ENCODE measurements around the gene LPP. TPM values are rescaled to one million over a fixed set of nuclear protein-coding genes. Genes with fewer than 3 reads are reported as not detected.

The LPP gene
- total and polyA plus RNA-seq, 2 donors (not counting 1 experiment from before 2014, with no cell fraction given), result 7.6 to 81.7 TPM

- no peaks in the 10 kb centered on the region for H3K36me3 ChIP-seq (replicated peaks in 1 of 2; ENCODE audit: control extremely low read depth in 1 of 2, control insufficient read depth in 1 of 2, extremely low read depth in 1 of 2, insufficient read depth in 2 of 2, low read length in 1 of 2)
- ChIA-PET POLR2A (no interaction called here), CTCF (interaction anchor here (1.2 kb wide), 1 partner anchor 714 kb away, joined by 3 read pairs; no protein-coding TSS in a partner anchor)
- Mint-ChIP-seq H3K27me3 (no peaks in the 10 kb centered on the region), H3K9me3 (ENCODE audit: insufficient read depth) (no peaks in the 10 kb centered on the region), H3K27ac (peak overlapping the region; percentile 57), H3K4me1 (peaks cover 44% of the 10 kb centered on the region), H3K4me3 (peak overlapping the region; percentile 37)
- H3K27me3 ChIP-seq (replicated peaks in 1 of 4; ENCODE audit: control extremely low read depth in 1 of 4, control insufficient read depth in 3 of 4, insufficient read depth in 4 of 4, low read length in 3 of 4), result no peaks in the 10 kb centered on the region
- H3K4me1 ChIP-seq (ENCODE audit: control insufficient read depth in 2 of 2, insufficient read depth in 2 of 2, low read length in 2 of 2), result peaks cover 26 to 27% of the 10 kb centered on the region in 2 donors
- peaks cover 16% of the 10 kb centered on the region for H3K79me2 ChIP-seq (ENCODE audit: control insufficient read depth, insufficient read depth, low read length)
- no peak overlapping the region for H3K4me3 ChIP-seq (ENCODE audit: control extremely low read depth in 1 of 5, extremely low read depth in 1 of 5, insufficient read depth in 1 of 5, low read depth in 2 of 5, low read length in 4 of 5)
- peak overlapping the region; percentile 46 to 74 for H3K27ac ChIP-seq (ENCODE audit: low read length in 2 of 2)
- ATAC-seq (ENCODE audit: low read depth) (no peak), DNase-seq (peak; percentile 35)
- H3K9me3 ChIP-seq (ENCODE audit: control extremely low read depth in 1 of 3, control insufficient read depth in 2 of 3, insufficient read depth in 1 of 3, low read length in 2 of 3), result no peaks in the 10 kb centered on the region
- peak overlapping the region; percentile 48 for H2AFZ ChIP-seq (ENCODE audit: insufficient read depth, low read depth, low read length, poor library complexity, severe bottlenecking)
- TF ChIP-seq, protein P1, sequence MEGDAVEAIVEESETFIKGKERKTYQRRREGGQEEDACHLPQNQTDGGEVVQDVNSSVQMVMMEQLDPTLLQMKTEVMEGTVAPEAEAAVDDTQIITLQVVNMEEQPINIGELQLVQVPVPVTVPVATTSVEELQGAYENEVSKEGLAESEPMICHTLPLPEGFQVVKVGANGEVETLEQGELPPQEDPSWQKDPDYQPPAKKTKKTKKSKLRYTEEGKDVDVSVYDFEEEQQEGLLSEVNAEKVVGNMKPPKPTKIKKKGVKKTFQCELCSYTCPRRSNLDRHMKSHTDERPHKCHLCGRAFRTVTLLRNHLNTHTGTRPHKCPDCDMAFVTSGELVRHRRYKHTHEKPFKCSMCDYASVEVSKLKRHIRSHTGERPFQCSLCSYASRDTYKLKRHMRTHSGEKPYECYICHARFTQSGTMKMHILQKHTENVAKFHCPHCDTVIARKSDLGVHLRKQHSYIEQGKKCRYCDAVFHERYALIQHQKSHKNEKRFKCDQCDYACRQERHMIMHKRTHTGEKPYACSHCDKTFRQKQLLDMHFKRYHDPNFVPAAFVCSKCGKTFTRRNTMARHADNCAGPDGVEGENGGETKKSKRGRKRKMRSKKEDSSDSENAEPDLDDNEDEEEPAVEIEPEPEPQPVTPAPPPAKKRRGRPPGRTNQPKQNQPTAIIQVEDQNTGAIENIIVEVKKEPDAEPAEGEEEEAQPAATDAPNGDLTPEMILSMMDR (IDR thresholded peaks at IDR 0.05), result no peak
- TF ChIP-seq EZH2 (IDR thresholded peaks at IDR 0.05; ENCODE audit: borderline replicate concordance, insufficient read depth, low read depth, low read length, poor library complexity, severe bottlenecking), result no peak
- H3K9ac ChIP-seq (ENCODE audit: low read length), result peak overlapping the region; percentile 10
- peak overlapping the region; percentile 50 for H3K4me2 ChIP-seq (replicated peaks; ENCODE audit: low read depth, low read length, poor library complexity, severe bottlenecking)
- intact Hi-C loops (cut with micrococcal nuclease), result no loop called here
- 47% methylated on average over 4 of the region's 6 CpGs for WGBS (ENCODE audit: insufficient coverage)
- no peaks in the 10 kb centered on the region for H4K20me1 ChIP-seq (ENCODE audit: control insufficient read depth, insufficient read depth, low read length, poor library complexity, severe bottlenecking)
These were observed 299.8 kb downstream of the LPP start for GRCh38 chr3:188453431-188454384.

DNA sequence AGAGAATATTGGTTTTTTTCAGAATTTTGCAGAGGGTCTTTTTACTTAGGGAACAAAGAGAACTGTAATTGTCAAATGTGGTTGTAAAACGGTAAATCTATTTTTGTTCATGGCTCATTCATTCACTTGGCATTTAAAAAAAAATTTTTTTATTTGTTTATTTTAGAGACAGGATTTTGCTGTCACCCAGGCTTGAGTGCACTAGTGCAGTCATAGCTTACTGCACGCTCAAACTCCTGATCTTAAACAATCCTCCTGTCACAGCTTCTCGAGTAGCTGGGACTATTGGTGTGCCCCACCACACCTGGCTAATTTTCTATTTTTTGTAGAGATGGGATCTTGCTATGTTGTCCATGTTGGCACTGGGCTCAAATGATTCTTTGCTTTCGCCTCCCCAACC lies 301.8 kb downstream of the LPP start:
- no peak overlapping the region for H2AFZ ChIP-seq (ENCODE audit: insufficient read depth, low read depth, low read length, poor library complexity, severe bottlenecking)
- no peaks in the 10 kb centered on the region for H4K20me1 ChIP-seq (ENCODE audit: control insufficient read depth, insufficient read depth, low read length, poor library complexity, severe bottlenecking)
- Mint-ChIP-seq H3K27me3 (no peaks in the 10 kb centered on the region), H3K4me3 (no peak overlapping the region), H3K9me3 (ENCODE audit: insufficient read depth) (no peaks in the 10 kb centered on the region), H3K27ac (no peak overlapping the region), H3K4me1 (peaks cover 42% of the 10 kb centered on the region)
- H3K27me3 ChIP-seq (replicated peaks in 1 of 4; ENCODE audit: control extremely low read depth in 1 of 4, control insufficient read depth in 3 of 4, insufficient read depth in 4 of 4, low read length in 3 of 4), result no peaks in the 10 kb centered on the region
- H3K9me3 ChIP-seq (ENCODE audit: control extremely low read depth in 1 of 3, control insufficient read depth in 2 of 3, insufficient read depth in 1 of 3, low read length in 2 of 3), result no peaks in the 10 kb centered on the region
- H3K79me2 ChIP-seq (ENCODE audit: control insufficient read depth, insufficient read depth, low read length), result peaks cover 12% of the 10 kb centered on the region
- no peak overlapping the region for H3K4me2 ChIP-seq (replicated peaks; ENCODE audit: low read depth, low read length, poor library complexity, severe bottlenecking)
- H3K4me3 ChIP-seq (ENCODE audit: control extremely low read depth in 1 of 5, extremely low read depth in 1 of 5, insufficient read depth in 1 of 5, low read depth in 2 of 5, low read length in 4 of 5), result no peak overlapping the region
- H3K36me3 ChIP-seq (replicated peaks in 1 of 2; ENCODE audit: control extremely low read depth in 1 of 2, control insufficient read depth in 1 of 2, extremely low read depth in 1 of 2, insufficient read depth in 2 of 2, low read length in 1 of 2), result no peaks in the 10 kb centered on the region
- ChIA-PET POLR2A (no interaction called here), CTCF (interaction anchor here (1.3 to 1.4 kb wide), 2 partner anchors 9 to 23 kb away, joined by 3 to 5 read pairs; no protein-coding TSS in a partner anchor)
- 100% methylated on average over 1 of the region's 4 CpGs for WGBS (ENCODE audit: insufficient coverage)
- no peak for DNase-seq
- no peak for ATAC-seq (ENCODE audit: low read depth)
- no peak overlapping the region for H3K27ac ChIP-seq (ENCODE audit: low read length in 2 of 2)
- intact Hi-C loops (cut with micrococcal nuclease), result loop anchor here (2.0 kb wide), 1 partner anchor 17 kb away; no protein-coding TSS in a partner anchor
- no peak for TF ChIP-seq EZH2 (IDR thresholded peaks at IDR 0.05; ENCODE audit: borderline replicate concordance, insufficient read depth, low read depth, low read length, poor library complexity, severe bottlenecking)
- TF ChIP-seq, protein P1 (IDR thresholded peaks at IDR 0.05), result no peak
- peaks cover 21 to 22% of the 10 kb centered on the region in 2 donors for H3K4me1 ChIP-seq (ENCODE audit: control insufficient read depth in 2 of 2, insufficient read depth in 2 of 2, low read length in 2 of 2)
- H3K9ac ChIP-seq (ENCODE audit: low read length), result no peak overlapping the region
